ENCODE data around the gene SLC31A2.
A peak's percentile ranks its signal among the peaks of the same experiment; 100 is the strongest.

Gene SLC31A2

GRCh38 chr9:113173341-113173740, 22.5 kb downstream of the SLC31A2 start:
- H3K4me3 ChIP-seq (ENCODE audit: control insufficient read depth in 1 of 7, extremely low read depth in 1 of 7, insufficient read depth in 4 of 7, low read depth in 2 of 7, low read length in 6 of 7) = no peak overlapping the region
- H3K36me3 ChIP-seq (ENCODE audit: control insufficient read depth in 4 of 4, insufficient read depth in 4 of 4, low read length in 3 of 4) = peaks cover 18 to 80% (median 63%) of the 10 kb centered on the region in 4 experiments
- ChIA-PET POLR2A (no interaction called here), CTCF (interaction anchor here (0.6 to 1.9 kb wide), 5 partner anchors 10 to 939 kb away, joined by 3 to 13 read pairs (median 5); partner anchors contain the start of gene SLC31A2)
- no peak overlapping the region for H3K27ac ChIP-seq (ENCODE audit: insufficient read depth in 1 of 2, low read depth in 1 of 2, low read length in 2 of 2, poor library complexity in 1 of 2, severe bottlenecking in 2 of 2)
- H3K27me3 ChIP-seq (replicated peaks in 2 of 5; ENCODE audit: control insufficient read depth in 4 of 5, insufficient read depth in 5 of 5, low read length in 4 of 5) = no peaks in the 10 kb centered on the region
- no peaks in the 10 kb centered on the region for H3K4me1 ChIP-seq (ENCODE audit: control extremely low read depth in 1 of 4, control insufficient read depth in 4 of 4, insufficient read depth in 4 of 4, low read length in 3 of 4)
- WGBS (ENCODE audit: insufficient coverage) = 100% methylated on average over 3 of the region's 3 CpGs
- H3K9me3 ChIP-seq (ENCODE audit: control extremely low read depth in 1 of 5, control insufficient read depth in 4 of 5, insufficient read depth in 2 of 5, low read depth in 1 of 5, low read length in 4 of 5) = no peaks in the 10 kb centered on the region
- DNase-seq = no peak

GRCh38 chr9:113176803-113177202, 26.0 kb downstream of the SLC31A2 start:
- CTCF ChIA-PET = interaction anchor here (0.7 kb wide), 1 partner anchor 8 kb away, joined by 3 read pairs; no protein-coding TSS in a partner anchor
- H3K27me3 ChIP-seq (replicated peaks in 2 of 5; ENCODE audit: control insufficient read depth in 4 of 5, insufficient read depth in 5 of 5, low read length in 4 of 5) = no peaks in the 10 kb centered on the region
- H3K4me1 ChIP-seq (ENCODE audit: control extremely low read depth in 1 of 4, control insufficient read depth in 4 of 4, insufficient read depth in 4 of 4, low read length in 3 of 4) = no peaks in the 10 kb centered on the region
- WGBS (ENCODE audit: insufficient coverage) = 97% methylated on average over 6 of the region's 6 CpGs
- peaks cover 20 to 74% (median 49%) of the 10 kb centered on the region in 4 experiments for H3K36me3 ChIP-seq (ENCODE audit: control insufficient read depth in 4 of 4, insufficient read depth in 4 of 4, low read length in 3 of 4)
- DNase-seq = no peak
- no peak overlapping the region for H3K4me3 ChIP-seq (ENCODE audit: control insufficient read depth in 1 of 7, extremely low read depth in 1 of 7, insufficient read depth in 4 of 7, low read depth in 2 of 7, low read length in 6 of 7)
- H3K27ac ChIP-seq (ENCODE audit: insufficient read depth in 1 of 2, low read depth in 1 of 2, low read length in 2 of 2, poor library complexity in 1 of 2, severe bottlenecking in 2 of 2) = no peak overlapping the region
- H3K9me3 ChIP-seq (ENCODE audit: control extremely low read depth in 1 of 5, control insufficient read depth in 4 of 5, insufficient read depth in 2 of 5, low read depth in 1 of 5, low read length in 4 of 5) = no peaks in the 10 kb centered on the region
- POLR2A ChIA-PET = no interaction called here

- ChIA-PET CTCF (no interaction called here), POLR2A (no interaction called here)
- no peak overlapping the region for H3K27ac ChIP-seq (ENCODE audit: insufficient read depth in 1 of 2, low read depth in 1 of 2, low read length in 2 of 2, poor library complexity in 1 of 2, severe bottlenecking in 2 of 2)
- H3K27me3 ChIP-seq (replicated peaks in 2 of 5; ENCODE audit: control insufficient read depth in 4 of 5, insufficient read depth in 5 of 5, low read length in 4 of 5) = no peaks in the 10 kb centered on the region
- H3K4me3 ChIP-seq (ENCODE audit: control insufficient read depth in 1 of 7, extremely low read depth in 1 of 7, insufficient read depth in 4 of 7, low read depth in 2 of 7, low read length in 6 of 7) = no peak overlapping the region
- no peak for DNase-seq
- H3K36me3 ChIP-seq (ENCODE audit: control insufficient read depth in 4 of 4, insufficient read depth in 4 of 4, low read length in 3 of 4) = peaks cover 20 to 78% (median 51%) of the 10 kb centered on the region in 4 experiments
- no peaks in the 10 kb centered on the region for H3K9me3 ChIP-seq (ENCODE audit: control extremely low read depth in 1 of 5, control insufficient read depth in 4 of 5, insufficient read depth in 2 of 5, low read depth in 1 of 5, low read length in 4 of 5)
- H3K4me1 ChIP-seq (ENCODE audit: control extremely low read depth in 1 of 4, control insufficient read depth in 4 of 4, insufficient read depth in 4 of 4, low read length in 3 of 4) = no peaks in the 10 kb centered on the region
- WGBS (ENCODE audit: insufficient coverage) = no CpG with 5 or more reads among the region's 2 CpGs
Measured at GRCh38 chr9:113177251-113177650, 26.4 kb downstream of the SLC31A2 start.

- Histone ChIP-seq H3K27ac (ENCODE audit: insufficient read depth in 1 of 2, low read depth in 1 of 2, low read length in 2 of 2, poor library complexity in 1 of 2, severe bottlenecking in 2 of 2) (no peak overlapping the region), H3K4me3 (ENCODE audit: control insufficient read depth in 1 of 7, extremely low read depth in 1 of 7, insufficient read depth in 4 of 7, low read depth in 2 of 7, low read length in 6 of 7) (no peak overlapping the region), H3K9me3 (ENCODE audit: control extremely low read depth in 1 of 5, control insufficient read depth in 4 of 5, insufficient read depth in 2 of 5, low read depth in 1 of 5, low read length in 4 of 5) (no peaks in the 10 kb centered on the region), H3K36me3 (ENCODE audit: control insufficient read depth in 4 of 4, insufficient read depth in 4 of 4, low read length in 3 of 4) (peaks cover 25 to 78% (median 51%) of the 10 kb centered on the region in 4 experiments), H3K4me1 (ENCODE audit: control extremely low read depth in 1 of 4, control insufficient read depth in 4 of 4, insufficient read depth in 4 of 4, low read length in 3 of 4) (no peaks in the 10 kb centered on the region), H3K27me3 (replicated peaks in 2 of 5; ENCODE audit: control insufficient read depth in 4 of 5, insufficient read depth in 5 of 5, low read length in 4 of 5) (no peaks in the 10 kb centered on the region)
- CTCF ChIA-PET = no interaction called here
- POLR2A ChIA-PET = no interaction called here
- WGBS (ENCODE audit: insufficient coverage) = 100% methylated on average over 1 of the region's 1 CpG
- no peak for DNase-seq
Measured at GRCh38 chr9:113178087-113178486, 27.3 kb downstream of the SLC31A2 start.

- no peak for DNase-seq
- POLR2A ChIA-PET = no interaction called here
Measured at GRCh38 chr9:113179839-113180238, 29.0 kb downstream of the SLC31A2 start.

GRCh38 chr9:113181165-113181564, 30.4 kb downstream of the SLC31A2 start:
- ChIA-PET POLR2A (no interaction called here), CTCF (interaction anchor here (1.2 kb wide), 1 partner anchor 9 kb away, joined by 3 read pairs; no protein-coding TSS in a partner anchor)
- Histone ChIP-seq H3K27ac (ENCODE audit: insufficient read depth in 1 of 2, low read depth in 1 of 2, low read length in 2 of 2, poor library complexity in 1 of 2, severe bottlenecking in 2 of 2) (no peak overlapping the region), H3K27me3 (replicated peaks in 2 of 5; ENCODE audit: control insufficient read depth in 4 of 5, insufficient read depth in 5 of 5, low read length in 4 of 5) (no peaks in the 10 kb centered on the region), H3K4me3 (ENCODE audit: control insufficient read depth in 1 of 7, extremely low read depth in 1 of 7, insufficient read depth in 4 of 7, low read depth in 2 of 7, low read length in 6 of 7) (no peak overlapping the region), H3K4me1 (ENCODE audit: control extremely low read depth in 1 of 4, control insufficient read depth in 4 of 4, insufficient read depth in 4 of 4, low read length in 3 of 4) (no peaks in the 10 kb centered on the region), H3K36me3 (ENCODE audit: control insufficient read depth in 4 of 4, insufficient read depth in 4 of 4, low read length in 3 of 4) (peaks cover 30 to 87% (median 61%) of the 10 kb centered on the region in 4 experiments), H3K9me3 (ENCODE audit: control extremely low read depth in 1 of 5, control insufficient read depth in 4 of 5, insufficient read depth in 2 of 5, low read depth in 1 of 5, low read length in 4 of 5) (no peaks in the 10 kb centered on the region)
- no peak for DNase-seq

More at GRCh38 chr9:113179839-113180238, 29.0 kb downstream of the SLC31A2 start:
- H3K36me3 ChIP-seq (ENCODE audit: control insufficient read depth in 4 of 4, insufficient read depth in 4 of 4, low read length in 3 of 4) = peaks cover 23 to 81% (median 54%) of the 10 kb centered on the region in 4 experiments
- H3K4me3 ChIP-seq (ENCODE audit: control insufficient read depth in 1 of 7, extremely low read depth in 1 of 7, insufficient read depth in 4 of 7, low read depth in 2 of 7, low read length in 6 of 7) = no peak overlapping the region
- H3K27ac ChIP-seq (ENCODE audit: insufficient read depth in 1 of 2, low read depth in 1 of 2, low read length in 2 of 2, poor library complexity in 1 of 2, severe bottlenecking in 2 of 2) = peak overlapping the region in 1 of 2 experiments; percentile 50
- CTCF ChIA-PET = interaction anchor here (0.7 kb wide), 1 partner anchor 277 kb away, joined by 3 read pairs; no protein-coding TSS in a partner anchor
- WGBS (ENCODE audit: insufficient coverage) = 100% methylated on average over 1 of the region's 1 CpG
- H3K9me3 ChIP-seq (ENCODE audit: control extremely low read depth in 1 of 5, control insufficient read depth in 4 of 5, insufficient read depth in 2 of 5, low read depth in 1 of 5, low read length in 4 of 5) = no peaks in the 10 kb centered on the region
- H3K27me3 ChIP-seq (replicated peaks in 2 of 5; ENCODE audit: control insufficient read depth in 4 of 5, insufficient read depth in 5 of 5, low read length in 4 of 5) = no peaks in the 10 kb centered on the region
- H3K4me1 ChIP-seq (ENCODE audit: control extremely low read depth in 1 of 4, control insufficient read depth in 4 of 4, insufficient read depth in 4 of 4, low read length in 3 of 4) = no peaks in the 10 kb centered on the region

- WGBS (ENCODE audit: insufficient coverage) = 100% methylated on average over 1 of the region's 2 CpGs
- H3K4me1 ChIP-seq (ENCODE audit: control extremely low read depth in 1 of 4, control insufficient read depth in 4 of 4, insufficient read depth in 4 of 4, low read length in 3 of 4) = peaks cover 0 to 10% (median 0%) of the 10 kb centered on the region in 4 experiments
- no peak overlapping the region for H3K4me3 ChIP-seq (ENCODE audit: control insufficient read depth in 1 of 7, extremely low read depth in 1 of 7, insufficient read depth in 4 of 7, low read depth in 2 of 7, low read length in 6 of 7)
- ChIA-PET POLR2A (no interaction called here), CTCF (interaction anchor here (1.0 kb wide), 1 partner anchor 10 kb away, joined by 3 read pairs; no protein-coding TSS in a partner anchor)
- H3K27ac ChIP-seq (ENCODE audit: insufficient read depth in 1 of 2, low read depth in 1 of 2, low read length in 2 of 2, poor library complexity in 1 of 2, severe bottlenecking in 2 of 2) = no peak overlapping the region
- H3K36me3 ChIP-seq (ENCODE audit: control insufficient read depth in 4 of 4, insufficient read depth in 4 of 4, low read length in 3 of 4) = peaks cover 25 to 85% (median 60%) of the 10 kb centered on the region in 4 experiments
- H3K27me3 ChIP-seq (replicated peaks in 2 of 5; ENCODE audit: control insufficient read depth in 4 of 5, insufficient read depth in 5 of 5, low read length in 4 of 5) = no peaks in the 10 kb centered on the region
- H3K9me3 ChIP-seq (ENCODE audit: control extremely low read depth in 1 of 5, control insufficient read depth in 4 of 5, insufficient read depth in 2 of 5, low read depth in 1 of 5, low read length in 4 of 5) = no peaks in the 10 kb centered on the region
- no peak for DNase-seq
Measured at GRCh38 chr9:113183956-113184488, 33.2 kb downstream of the SLC31A2 start.

Data from common myeloid progenitor, CD34-positive (primary cell).